Thyroid gland (tissue), 4 donors: Measurements from ENCODE around the gene GLB1L. TPM values are rescaled to one million over a fixed set of nuclear protein-coding genes. Genes with fewer than 3 reads are reported as not detected.

ENCODE experiments used
- DNase-seq, 2 donors: peaks; one replicate each; pipeline ENCODE4 v3.0.0-alpha.2; 2019
- H3K27ac ChIP-seq, 3 donors: fragments of 200-600 bp; sonication (generic); 1 replicate in 2 of 3; 2 replicates in 1 of 3; pipeline ENCODE4 v1.5.1; 2016 to 2019; ENCODE audit warnings: mild to moderate bottlenecking in 1 of 3, moderate library complexity in 1 of 3
- H3K27me3 ChIP-seq: fragments of 200-600 bp; sonication (generic); one replicate; pipeline ENCODE4 v1.5.1; 2019
- H3K36me3 ChIP-seq, 2 donors: fragments of 200-600 bp; sonication (generic); one replicate each; pipeline ENCODE4 v1.5.1; 2016 to 2019
- H3K4me1 ChIP-seq, 2 donors: fragments of 200-600 bp; sonication (generic); one replicate each; pipeline ENCODE4 v1.5.1; 2017 to 2019
- H3K4me3 ChIP-seq, 3 donors: fragments of 200-600 bp; sonication (generic); replicated peaks in 1 of 3; 1 replicate in 2 of 3; 2 replicates in 1 of 3; pipeline ENCODE4 v1.5.1; 2016; ENCODE audit warnings: mild to moderate bottlenecking in 1 of 3
- H3K9me3 ChIP-seq: fragments of 200-600 bp; sonication (generic); one replicate; pipeline ENCODE4 v1.5.1; 2017
- CTCF ChIP-seq, 6 experiments: fragments of 200-600 bp in 3 of 6; fragments of 450-650 bp in 3 of 6; sonication (generic) in 3 of 6; IDR thresholded peaks; one replicate each; pipeline ENCODE4 v1.5.1; 2016 to 2019; ENCODE audit warnings: antibody characterized with exemption in 6 of 6, mild to moderate bottlenecking in 2 of 6, inconsistent platforms in 1 of 6, moderate library complexity in 1 of 6
- POLR2A ChIP-seq, 2 donors: fragments of 450-650 bp; IDR thresholded peaks; one replicate each; pipeline ENCODE4 v1.6.1; 2017; ENCODE audit warnings: antibody characterized with exemption in 2 of 2, mild to moderate bottlenecking in 2 of 2, moderate library complexity in 1 of 2
- WGBS, 2 donors: methylation state at CpG; one replicate each; pipeline ENCODE4 v1.1.5; 2017; 5-methylcytosine and 5-hydroxymethylcytosine counted together
- intact Hi-C: fragments of 100-400 bp; cut with DNase I; formaldehyde crosslinking; loops from one replicate; pipeline ENCODE4 v1.15.1; 2023
- microRNA counts, 2 donors: library from miRNA; unstranded; fragments of <30 nt; microRNA quantifications; one replicate each; lab custom pipeline; 2016 to 2017
- microRNA-seq: library from miRNA; unstranded; fragments of <30 nt; microRNA quantifications from one replicate; pipeline ENCODE4, GENCODE V29; 2016
- small RNA-seq: library from RNA; depleted of rRNA; stranded (forward); fragments of <200 nt; gene quantifications from one replicate; pipeline ENCODE3, GENCODE V24; 2016
- total RNA-seq, 4 donors: library from RNA; depleted of rRNA; stranded (reverse); fragments of >200 nt; gene quantifications; one replicate each; pipeline ENCODE4 v1.2.3, GENCODE V29; 2016

The GLB1L gene
- total RNA-seq, 4 donors from 2014 or later, result 12.9 to 24.6 (median 14.9) TPM

DNA sequence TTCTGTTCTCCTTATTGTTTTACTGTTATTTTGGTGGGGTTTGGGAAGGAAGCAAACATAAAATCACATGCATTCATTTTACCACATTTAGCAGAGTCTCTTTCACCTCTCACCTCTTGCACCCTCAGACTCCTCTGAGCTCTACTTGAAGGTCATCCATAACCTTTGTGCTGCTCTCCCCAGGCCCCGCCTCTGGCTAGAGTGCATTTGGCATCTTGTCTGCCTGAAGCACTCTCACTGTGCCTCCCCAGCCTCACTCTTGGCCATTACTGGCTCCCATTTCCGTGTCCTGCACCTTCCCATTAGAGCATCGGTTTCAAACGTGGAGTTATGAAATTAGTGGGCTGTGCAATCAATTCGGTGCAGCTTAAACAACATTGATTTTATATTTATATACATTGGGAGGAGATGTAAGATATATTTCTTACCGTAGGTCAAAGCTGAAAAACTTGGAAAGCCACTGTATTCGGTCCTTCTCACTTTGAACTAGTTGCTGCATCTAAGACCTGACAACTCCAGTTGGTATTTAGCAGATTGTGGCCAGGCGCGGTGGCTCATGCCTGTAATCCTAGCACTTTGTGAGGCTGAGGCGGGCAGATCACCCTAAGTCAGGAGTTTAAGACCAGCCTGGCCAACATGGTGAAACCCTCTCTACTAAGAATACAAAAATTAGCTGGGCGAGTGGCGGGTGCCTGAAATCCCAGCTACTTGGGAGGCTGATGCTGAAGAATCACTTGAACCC, 45.6 kb downstream of the GLB1L start:
- WGBS, 2 donors, result 74 to 81% methylated on average over 12 of the region's 12 CpGs
- Histone ChIP-seq H3K27me3 (no peaks in the 10 kb centered on the region), H3K9me3 (no peaks in the 10 kb centered on the region), H3K4me1 (no peaks in the 10 kb centered on the region), H3K4me3 (no peak overlapping the region), H3K36me3 (no peaks in the 10 kb centered on the region), H3K27ac (no peak overlapping the region)
- no peak for DNase-seq
- TF ChIP-seq CTCF (IDR thresholded peaks at IDR 0.05), result no peak
- no peak for TF ChIP-seq POLR2A (IDR thresholded peaks at IDR 0.05)
- intact Hi-C loops, result no loop called here

DNA sequence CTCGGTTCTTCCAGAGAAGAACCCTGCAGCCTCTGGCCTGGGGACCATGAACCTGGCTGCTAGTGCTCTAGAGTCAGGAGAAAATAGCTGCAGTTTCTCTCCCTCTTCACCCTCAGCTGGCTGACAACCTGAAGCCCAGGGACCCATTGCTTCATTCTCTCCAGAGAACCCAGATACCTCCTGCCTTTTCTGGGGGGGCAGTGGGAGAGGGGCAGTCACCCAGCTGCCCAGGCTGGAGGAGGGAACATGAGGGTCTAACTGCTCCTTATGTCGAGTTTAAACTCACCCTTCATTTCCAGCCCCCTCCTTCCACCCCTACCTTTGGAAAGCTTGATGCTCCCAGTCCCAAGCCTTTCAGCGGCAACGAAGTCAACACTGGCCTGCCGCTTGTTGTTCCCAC, 46.3 kb downstream of the GLB1L start:
- Histone ChIP-seq H3K9me3 (no peaks in the 10 kb centered on the region), H3K27me3 (no peaks in the 10 kb centered on the region), H3K36me3 (no peaks in the 10 kb centered on the region), H3K27ac (no peak overlapping the region), H3K4me1 (no peaks in the 10 kb centered on the region), H3K4me3 (no peak overlapping the region)
- TF ChIP-seq POLR2A (IDR thresholded peaks at IDR 0.05), result no peak
- no peak for TF ChIP-seq CTCF (IDR thresholded peaks at IDR 0.05)
- WGBS, 2 donors, result 74 to 80% methylated on average over 5 of the region's 5 CpGs
- intact Hi-C loops, result no loop called here
- no peak for DNase-seq

GRCh38 chr2:219197388-219197787, 47.9 kb downstream of the GLB1L start:
- WGBS, 2 donors, result 100% methylated on average over 1 of the region's 1 CpG
- Histone ChIP-seq H3K36me3 (no peaks in the 10 kb centered on the region), H3K4me1 (peaks cover 2 to 8% of the 10 kb centered on the region in 2 donors), H3K4me3 (no peak overlapping the region), H3K9me3 (no peaks in the 10 kb centered on the region), H3K27me3 (no peaks in the 10 kb centered on the region), H3K27ac (no peak overlapping the region)
- DNase-seq, result no peak
- intact Hi-C loops, result no loop called here
- TF ChIP-seq CTCF (IDR thresholded peaks at IDR 0.05) (no peak), POLR2A (IDR thresholded peaks at IDR 0.05) (no peak)

DNA sequence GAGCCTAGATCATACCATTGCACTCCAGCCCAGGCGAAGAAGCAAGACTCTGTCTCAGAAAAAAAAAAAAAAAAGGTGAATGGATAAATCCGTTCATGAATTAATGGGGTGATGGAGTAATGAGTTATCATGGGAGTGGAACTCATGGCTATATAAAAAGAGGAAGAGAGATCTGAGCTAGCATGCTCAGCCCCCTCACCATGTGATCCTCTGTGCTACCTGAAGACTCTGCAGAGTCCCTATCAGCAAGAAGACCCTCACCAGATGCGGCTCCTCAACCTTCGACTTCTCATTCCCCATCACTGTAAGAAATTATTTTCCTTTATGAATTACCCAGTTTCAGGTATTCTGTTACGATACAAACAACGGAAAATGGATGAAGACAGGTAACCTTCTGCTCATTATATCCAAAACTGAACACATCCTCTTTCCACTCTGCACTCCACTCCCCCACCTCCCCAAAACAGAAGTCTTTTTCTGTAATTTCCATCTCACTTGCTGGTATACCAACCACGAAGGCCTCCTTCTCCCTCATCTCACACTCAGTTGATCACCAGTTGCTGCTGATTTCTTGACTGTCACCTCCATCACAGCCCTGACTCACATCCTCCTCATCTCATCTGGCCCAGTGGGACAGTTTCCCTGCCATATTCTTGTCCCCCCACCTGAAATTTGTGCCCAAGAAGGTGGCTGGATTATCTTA, 58.3 kb downstream of the GLB1L start:
- WGBS, 2 donors, result 88 to 93% methylated on average over 7 of the region's 7 CpGs
- Histone ChIP-seq H3K27me3 (no peaks in the 10 kb centered on the region), H3K4me1 (no peaks in the 10 kb centered on the region), H3K9me3 (no peaks in the 10 kb centered on the region), H3K4me3 (no peak overlapping the region), H3K27ac (no peak overlapping the region), H3K36me3 (peaks cover 23% of the 10 kb centered on the region in 2 donors)
- TF ChIP-seq POLR2A (IDR thresholded peaks at IDR 0.05), result no peak
- no peak for TF ChIP-seq CTCF (IDR thresholded peaks at IDR 0.05)
- DNase-seq, result no peak
- intact Hi-C loops, result no loop called here

MicroRNAs within 50 kb of the gene (microRNA counts, 767-probe panel; counts per million panel counts)
- 0 counts per million in 2 donors for microRNA hsa-miR-153 (lab: Ali Mortazavi, UCI)

Small RNA genes lying within 50 kb of the gene (microRNA-seq; reads per million reads assigned to microRNA genes)
- not detected for gene MIR153-1

Small RNA genes lying within 50 kb of the gene (small RNA-seq; reads per million reads assigned to genes)
- gene MIR153-1, result not detected

Other genes with a start within 250 kb of the GLB1L start
- gene CFAP65, start 203.9 kb downstream of the GLB1L start, total RNA-seq, result 1 to 10 TPM in 1 of 4 donors, under 1 TPM in 2, not detected in 1; under 0.01 to 1.3 (median 0.78) TPM
- under 1 TPM in 1 of 4 donors, not detected in 3; 0.34 TPM for gene IHH, start 184.5 kb downstream of the GLB1L start, total RNA-seq
- 10 to 100 TPM in 3 of 4 donors, 1 to 10 TPM in 1; 8.6 to 13.8 (median 11.9) TPM for gene NHEJ1, start 84.6 kb downstream of the GLB1L start, total RNA-seq
- gene SLC23A3, start 75.4 kb downstream of the GLB1L start, total RNA-seq, result 1 to 10 TPM; 1.1 to 3.9 (median 3.4) TPM
- gene CNPPD1, start 68.5 kb downstream of the GLB1L start, total RNA-seq, result 100 to 1,000 TPM in 1 of 4 donors, 10 to 100 TPM in 3; 48.2 to 115 (median 65.0) TPM
- 100 to 1,000 TPM in 2 of 4 donors, 10 to 100 TPM in 2; 82.3 to 122 (median 100) TPM for gene RETREG2, start 67.2 kb downstream of the GLB1L start, total RNA-seq
- gene ZFAND2B, start 38.7 kb downstream of the GLB1L start, total RNA-seq, result 100 to 1,000 TPM in 2 of 4 donors, 10 to 100 TPM in 2; 78.7 to 131 (median 92.0) TPM
- gene ABCB6, start 26.5 kb downstream of the GLB1L start, total RNA-seq, result 10 to 100 TPM; 29.6 to 96.8 (median 63.6) TPM
- gene ATG9A, start 15.8 kb downstream of the GLB1L start, total RNA-seq, result 10 to 100 TPM; 48.8 to 59.3 (median 54.6) TPM
- 10 to 100 TPM; 38.1 to 66.4 (median 45.5) TPM for gene ANKZF1, start 15.6 kb downstream of the GLB1L start, total RNA-seq
- 10 to 100 TPM; 19.5 to 33.0 (median 24.9) TPM for gene STK16, start within 50 bp of the GLB1L start, total RNA-seq
- not detected for gene TUBA4B, start 7.8 kb upstream of the GLB1L start, total RNA-seq
- gene TUBA4A, start 8.5 kb upstream of the GLB1L start, total RNA-seq, result 10 to 100 TPM; 21.0 to 72.4 (median 34.8) TPM
- 100 to 1,000 TPM in 3 of 4 donors, 10 to 100 TPM in 1; 79.0 to 127 (median 116) TPM for gene DNAJB2, start 33.9 kb upstream of the GLB1L start, total RNA-seq
- 1 to 10 TPM in 3 of 4 donors, not detected in 1; 1.9 to 4.6 (median 4.4) TPM for gene PTPRN, start 64.0 kb upstream of the GLB1L start, total RNA-seq
- gene RESP18, start 87.3 kb upstream of the GLB1L start, total RNA-seq, result not detected
- gene DNPEP, start 142.5 kb upstream of the GLB1L start, total RNA-seq, result 10 to 100 TPM; 35.9 to 49.5 (median 41.6) TPM
- gene DES, start 172.9 kb upstream of the GLB1L start, total RNA-seq, result 10 to 100 TPM; 26.7 to 54.4 (median 28.7) TPM
- gene SPEG, start 189.4 kb upstream of the GLB1L start, total RNA-seq, result 1 to 10 TPM; 1.9 to 3.5 (median 3.3) TPM